Activated CD4-positive, alpha-beta memory T cell treated with anti-CD3 and anti-CD28 coated beads for 36 hours (primary cell): ENCODE data around the gene TOMM7. TPM values are rescaled to one million over a fixed set of nuclear protein-coding genes. Genes with fewer than 3 reads are reported as not detected.

Experiments used
- CTCF ChIA-PET: fragments of 350-600 bp; sonication (Branson Sonifier 250); formaldehyde crosslinking; loops from one replicate; lab custom pipeline; 2021; ENCODE audit warnings: antibody characterized with exemption, inconsistent platforms; lab: Charles Lee
- POLR2A ChIA-PET: fragments of 350-600 bp; sonication (Branson Sonifier 250); formaldehyde crosslinking; loops from one replicate; lab custom pipeline; 2021; ENCODE audit warnings: antibody characterized with exemption; lab: Charles Lee
- DNase-seq: peaks from one replicate; pipeline ENCODE4 v3.0.0-alpha.2; 2020
- H3K27ac Mint-ChIP-seq: one replicate; pipeline ENCODE4 v1.8.0; 2021; ENCODE audit warnings: mixed read lengths
- H3K27me3 Mint-ChIP-seq: one replicate; pipeline ENCODE4 v1.8.0; 2021; ENCODE audit warnings: mixed read lengths
- H3K36me3 Mint-ChIP-seq: one replicate; pipeline ENCODE4 v1.8.0; 2021; ENCODE audit warnings: mixed read lengths
- H3K4me1 Mint-ChIP-seq: one replicate; pipeline ENCODE4 v1.8.0; 2021; ENCODE audit warnings: low read depth, mixed read lengths
- H3K4me3 Mint-ChIP-seq: one replicate; pipeline ENCODE4 v1.8.0; 2021; ENCODE audit warnings: mild to moderate bottlenecking, mixed read lengths
- H3K9me3 Mint-ChIP-seq: one replicate; pipeline ENCODE4 v1.8.0; 2021; ENCODE audit warnings: mixed read lengths
- intact Hi-C: fragments of 100-400 bp; cut with micrococcal nuclease; formaldehyde crosslinking; loops from one replicate; pipeline ENCODE4 v1.15.1; 2023
- total RNA-seq, 2 experiments: library from RNA; stranded (reverse); gene quantifications; one replicate each; pipeline ENCODE4 v1.2.3, GENCODE V29; 2021

Gene TOMM7
- total RNA-seq, 2 experiments from 2014 or later = 277 to 279 TPM

DNA sequence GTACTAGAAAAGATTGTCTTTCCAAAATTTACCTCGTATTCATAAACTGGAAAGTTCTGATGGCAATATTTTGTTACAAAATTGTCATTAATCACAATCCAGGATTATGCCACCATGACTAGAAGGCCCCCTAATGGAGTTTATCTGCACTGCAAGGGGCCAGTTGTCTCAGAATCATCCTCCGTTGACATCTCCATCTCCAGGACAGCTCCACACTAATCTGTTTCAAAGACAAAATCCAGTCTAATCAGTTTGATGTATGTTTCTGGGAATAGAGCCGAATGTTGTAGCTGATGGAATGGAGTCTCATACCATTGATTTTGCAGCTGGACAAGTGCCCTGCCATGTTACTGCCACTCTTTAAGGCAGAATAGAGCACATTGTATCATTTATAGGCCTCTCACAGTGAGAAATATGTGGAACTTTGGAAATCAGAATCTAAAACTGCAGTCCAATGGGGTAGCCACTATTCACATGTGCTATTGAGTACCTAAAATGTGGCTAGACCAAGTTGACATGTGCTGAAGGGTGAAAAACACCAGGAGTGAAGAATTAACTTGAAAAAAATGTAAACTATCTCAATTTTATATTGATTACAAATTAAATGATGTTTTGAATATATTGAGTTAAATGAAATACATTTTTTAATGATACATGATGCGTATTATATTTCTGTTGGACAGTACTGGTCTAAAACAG lies 38.3 kb upstream of the TOMM7 start:
- CTCF ChIA-PET = interaction anchor here (0.7 to 2.7 kb wide), 13 partner anchors 14 to 300 kb away, joined by 3 to 22 read pairs (median 4); partner anchors contain the start of genes IL6 and TOMM7
- DNase-seq = peak; percentile 29
- POLR2A ChIA-PET = no interaction called here
- Mint-ChIP-seq H3K9me3 (no peaks in the 10 kb centered on the region), H3K36me3 (peaks cover 65% of the 10 kb centered on the region), H3K4me1 (peaks cover 37% of the 10 kb centered on the region), H3K27me3 (no peaks in the 10 kb centered on the region), H3K4me3 (no peak overlapping the region), H3K27ac (no peak overlapping the region)
- intact Hi-C loops = no loop called here

- CTCF ChIA-PET = interaction anchor here (0.7 to 2.7 kb wide), 14 partner anchors 14 to 299 kb away, joined by 3 to 22 read pairs (median 4); partner anchors contain the start of genes IL6 and TOMM7
- Mint-ChIP-seq H3K4me1 (peaks cover 39% of the 10 kb centered on the region), H3K27ac (peak overlapping the region; percentile 56), H3K9me3 (no peaks in the 10 kb centered on the region), H3K4me3 (no peak overlapping the region), H3K27me3 (no peaks in the 10 kb centered on the region), H3K36me3 (peaks cover 66% of the 10 kb centered on the region)
- intact Hi-C loops = no loop called here
- no peak for DNase-seq
- POLR2A ChIA-PET = interaction anchor here (1.0 kb wide), 1 partner anchor 25 kb away, joined by 4 read pairs; no protein-coding TSS in a partner anchor
Observed at GRCh38 chr7:22860337-22860736, 37.7 kb upstream of the TOMM7 start.

GRCh38 chr7:22859641-22860290 lies 37.1 kb upstream of the TOMM7 start:
- Mint-ChIP-seq H3K4me3 (no peak overlapping the region), H3K4me1 (peaks cover 39% of the 10 kb centered on the region), H3K36me3 (peaks cover 66% of the 10 kb centered on the region), H3K27me3 (no peaks in the 10 kb centered on the region), H3K27ac (peak overlapping the region; percentile 56), H3K9me3 (no peaks in the 10 kb centered on the region)
- ChIA-PET POLR2A (interaction anchor here (1.0 kb wide), 1 partner anchor 26 kb away, joined by 4 read pairs; no protein-coding TSS in a partner anchor), CTCF (interaction anchor here (0.7 to 2.7 kb wide), 13 partner anchors 14 to 299 kb away, joined by 3 to 22 read pairs (median 4); partner anchors contain the start of genes IL6 and TOMM7)
- intact Hi-C loops = loop anchor here (1.0 to 10.0 kb wide), 2 partner anchors 155 to 325 kb away; partner anchors contain the start of genes HYCC1 and NUP42
- no peak for DNase-seq

DNA sequence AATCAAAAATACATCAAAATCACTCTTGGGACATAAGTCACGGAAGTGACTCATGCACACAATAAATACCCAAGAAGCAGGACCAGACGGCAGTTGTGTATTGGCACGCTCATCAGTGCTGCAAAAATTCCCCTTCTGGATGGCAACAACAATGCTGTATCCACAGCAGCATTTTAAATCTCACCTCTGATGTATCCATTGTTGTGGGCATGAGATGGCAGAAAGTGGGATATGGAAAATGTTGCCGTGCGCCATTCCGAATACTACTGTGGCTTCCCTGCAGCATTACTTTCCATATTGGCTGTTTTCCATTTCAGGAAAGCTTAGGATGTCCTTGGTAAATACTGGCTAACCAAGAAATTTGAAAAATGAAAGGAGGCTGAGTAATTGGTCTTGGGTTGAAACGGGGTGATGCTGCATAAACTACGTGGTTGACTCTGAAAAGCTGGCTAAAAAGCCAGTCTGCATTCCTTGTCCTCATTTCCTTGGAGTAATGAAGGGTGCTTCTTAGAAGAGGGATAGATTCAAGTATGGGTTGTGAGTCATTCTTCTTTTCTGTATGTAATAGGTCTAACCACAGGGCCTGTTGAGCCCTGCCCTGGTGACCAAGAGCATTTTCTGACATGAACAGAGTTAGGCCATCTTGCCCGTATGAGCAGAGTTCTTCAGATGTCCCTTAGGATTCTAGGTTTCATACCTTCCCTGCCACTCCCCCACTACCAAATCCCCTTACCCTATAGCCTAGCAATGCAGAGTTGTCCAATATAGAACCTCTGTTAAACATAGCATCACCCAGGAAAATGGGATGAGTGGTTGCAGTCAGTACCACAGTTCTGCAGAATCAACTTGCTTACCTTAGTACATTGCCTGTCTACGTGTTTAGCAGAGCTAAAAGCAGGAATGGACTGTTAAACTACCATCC lies 36.3 kb upstream of the TOMM7 start:
- Mint-ChIP-seq H3K4me1 (peaks cover 39% of the 10 kb centered on the region), H3K27ac (peak overlapping the region; percentile 84), H3K27me3 (no peaks in the 10 kb centered on the region), H3K9me3 (no peaks in the 10 kb centered on the region), H3K4me3 (no peak overlapping the region), H3K36me3 (peaks cover 66% of the 10 kb centered on the region)
- intact Hi-C loops = loop anchor here (1.0 to 10.0 kb wide), 3 partner anchors 26 to 326 kb away; partner anchors contain the start of genes HYCC1 and NUP42
- peak; percentile 27 for DNase-seq
- CTCF ChIA-PET = interaction anchor here (1.7 to 5.0 kb wide), 2 partner anchors 132 to 196 kb away, joined by 6 to 24 read pairs; partner anchors contain the start of gene IL6
- POLR2A ChIA-PET = interaction anchor here (0.6 kb wide), 1 partner anchor 214 kb away, joined by 4 read pairs; no protein-coding TSS in a partner anchor

DNA sequence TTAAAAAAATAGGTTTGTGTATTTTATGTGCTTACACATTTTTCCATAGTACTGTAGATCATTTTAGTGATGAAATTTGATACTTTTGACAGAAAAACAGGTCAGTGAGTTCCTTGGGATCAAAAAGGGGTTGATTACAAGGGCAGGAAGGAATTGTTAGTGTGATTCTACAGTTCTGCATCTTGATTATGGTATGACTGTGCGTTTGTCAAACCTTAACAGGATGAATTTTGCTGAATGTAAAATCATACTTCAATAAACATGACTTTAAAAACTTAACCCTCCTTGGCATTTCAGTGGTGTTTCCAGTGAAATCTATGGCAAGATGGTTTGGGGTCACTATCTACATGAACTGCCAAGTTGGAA lies 35.6 kb upstream of the TOMM7 start:
- no peaks in the 10 kb centered on the region for H3K27me3 Mint-ChIP-seq
- CTCF ChIA-PET = interaction anchor here (5.0 kb wide), 1 partner anchor 197 kb away, joined by 24 read pairs; no protein-coding TSS in a partner anchor
- no peaks in the 10 kb centered on the region for H3K9me3 Mint-ChIP-seq
- intact Hi-C loops = loop anchor here (1.0 to 10.0 kb wide), 2 partner anchors 27 to 327 kb away; partner anchors contain the start of gene NUP42
- H3K4me1 Mint-ChIP-seq = peaks cover 43% of the 10 kb centered on the region
- POLR2A ChIA-PET = no interaction called here
- H3K36me3 Mint-ChIP-seq = peaks cover 62% of the 10 kb centered on the region
- H3K27ac Mint-ChIP-seq = peak overlapping the region; percentile 84
- no peak overlapping the region for H3K4me3 Mint-ChIP-seq
- DNase-seq = no peak

- no peaks in the 10 kb centered on the region for H3K9me3 Mint-ChIP-seq
- ChIA-PET POLR2A (interaction anchor here (1.3 kb wide), 1 partner anchor 199 kb away, joined by 3 read pairs; no protein-coding TSS in a partner anchor), CTCF (interaction anchor here (1.1 to 5.0 kb wide), 4 partner anchors 29 to 296 kb away, joined by 4 to 24 read pairs (median 4); no protein-coding TSS in a partner anchor)
- H3K27ac Mint-ChIP-seq = peak overlapping the region; percentile 58
- no peaks in the 10 kb centered on the region for H3K27me3 Mint-ChIP-seq
- no peak for DNase-seq
- H3K36me3 Mint-ChIP-seq = peaks cover 52% of the 10 kb centered on the region
- intact Hi-C loops = loop anchor here (10.0 kb wide), 1 partner anchor 328 kb away; the partner anchor contains the start of gene NUP42
- H3K4me1 Mint-ChIP-seq = peaks cover 44% of the 10 kb centered on the region
- H3K4me3 Mint-ChIP-seq = peak overlapping the region; percentile 76
Observed at GRCh38 chr7:22856416-22856815, 33.8 kb upstream of the TOMM7 start.

DNA sequence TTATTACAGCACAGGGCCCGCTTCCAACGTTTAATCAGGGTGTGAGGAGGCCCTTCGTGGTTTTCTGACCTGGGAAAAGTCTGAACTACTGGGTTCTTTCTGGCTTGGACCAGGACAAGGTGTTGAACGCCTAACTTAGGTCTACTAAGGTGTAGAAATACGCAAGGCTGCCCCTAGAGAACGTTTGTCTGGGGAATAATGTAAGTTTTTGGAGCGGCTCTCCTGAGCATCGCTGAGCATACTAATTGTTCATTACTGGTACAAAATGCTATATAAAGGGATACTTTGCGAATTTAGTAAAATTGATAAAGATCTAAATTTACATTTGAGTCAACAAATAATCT lies 32.4 kb upstream of the TOMM7 start:
- intact Hi-C loops = loop anchor here (2.0 to 10.0 kb wide), 3 partner anchors 138 to 330 kb away; partner anchors contain the start of gene NUP42
- POLR2A ChIA-PET = interaction anchor here (1.0 to 1.4 kb wide), 3 partner anchors 31 to 201 kb away, joined by 3 read pairs; no protein-coding TSS in a partner anchor
- Mint-ChIP-seq H3K4me3 (peak overlapping the region; percentile 93), H3K9me3 (no peaks in the 10 kb centered on the region), H3K27ac (peak overlapping the region; percentile 93), H3K27me3 (no peaks in the 10 kb centered on the region), H3K36me3 (peaks cover 41% of the 10 kb centered on the region), H3K4me1 (peaks cover 38% of the 10 kb centered on the region)
- DNase-seq = no peak
- CTCF ChIA-PET = interaction anchor here (1.2 to 5.0 kb wide), 3 partner anchors 13 to 200 kb away, joined by 3 to 24 read pairs (median 4); no protein-coding TSS in a partner anchor

GRCh38 chr7:22854158-22855048 lies 31.8 kb upstream of the TOMM7 start:
- H3K27ac Mint-ChIP-seq = peak overlapping the region; percentile 93
- H3K27me3 Mint-ChIP-seq = peaks cover 2% of the 10 kb centered on the region
- ChIA-PET POLR2A (interaction anchor here (1.0 to 1.4 kb wide), 2 partner anchors 31 to 33 kb away, joined by 3 read pairs; no protein-coding TSS in a partner anchor), CTCF (interaction anchor here (1.2 to 5.0 kb wide), 4 partner anchors 13 to 201 kb away, joined by 3 to 24 read pairs (median 6); partner anchors contain the start of gene TOMM7)
- intact Hi-C loops = loop anchor here (1.0 to 10.0 kb wide), 8 partner anchors 31 to 330 kb away; partner anchors contain the start of genes HYCC1, KLHL7, NUP42 and TOMM7
- no peak for DNase-seq
- no peaks in the 10 kb centered on the region for H3K9me3 Mint-ChIP-seq
- peaks cover 37% of the 10 kb centered on the region for H3K36me3 Mint-ChIP-seq
- peak overlapping the region; percentile 93 for H3K4me3 Mint-ChIP-seq
- H3K4me1 Mint-ChIP-seq = peaks cover 34% of the 10 kb centered on the region

DNA sequence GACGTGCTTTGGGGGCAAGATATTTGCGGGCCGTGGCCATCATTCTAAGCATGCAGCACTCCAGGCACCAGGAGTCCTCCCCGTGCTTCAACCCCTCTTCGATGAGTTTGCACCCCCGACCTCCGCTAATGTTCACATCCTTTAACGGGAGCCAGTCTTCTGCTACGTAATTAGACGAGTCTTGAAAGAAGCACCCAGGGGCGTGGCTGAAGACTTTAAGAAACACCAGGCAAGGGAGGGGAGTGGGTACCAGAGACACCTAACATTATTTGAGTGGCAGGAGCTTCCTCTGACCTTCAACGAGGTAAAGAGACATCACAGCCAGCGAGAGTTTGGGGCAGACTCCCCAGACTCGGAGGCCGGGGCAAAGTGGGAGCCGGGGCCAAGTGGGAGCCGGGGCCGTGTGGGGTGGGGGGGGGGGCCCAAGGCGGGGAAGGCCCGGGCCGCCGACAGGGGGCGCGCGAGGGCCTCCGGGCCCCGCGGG lies 31.1 kb upstream of the TOMM7 start:
- ChIA-PET CTCF (interaction anchor here (0.6 to 5.0 kb wide), 5 partner anchors 31 to 201 kb away, joined by 3 to 29 read pairs (median 9); partner anchors contain the start of gene TOMM7), POLR2A (interaction anchor here (1.0 kb wide), 1 partner anchor 32 kb away, joined by 3 read pairs; no protein-coding TSS in a partner anchor)
- peak; percentile 84 for DNase-seq

More for the DNA sequence above, 31.1 kb upstream of the TOMM7 start:
- intact Hi-C loops = loop anchor here (1.0 to 10.0 kb wide), 8 partner anchors 31 to 331 kb away; partner anchors contain the start of genes HYCC1, KLHL7, NUP42 and TOMM7
- H3K36me3 Mint-ChIP-seq = peaks cover 31% of the 10 kb centered on the region
- H3K4me3 Mint-ChIP-seq = peak overlapping the region; percentile 85
- H3K4me1 Mint-ChIP-seq = peaks cover 28% of the 10 kb centered on the region
- peak overlapping the region; percentile 91 for H3K27ac Mint-ChIP-seq
- H3K27me3 Mint-ChIP-seq = peaks cover 2% of the 10 kb centered on the region
- no peaks in the 10 kb centered on the region for H3K9me3 Mint-ChIP-seq
